Skeletal muscle cell (primary cell): ENCODE data around the gene TCF12.
"Not testable (repeated sequence)": the region's sequence is repeated elsewhere in the genome, so short reads cannot be mapped to it uniquely, and the experiment has no call there.

Experiments
- DNase-seq: peaks from one replicate; pipeline ENCODE4 v3.0.0-alpha.2; 2010; ENCODE audit warnings: low read depth
- H3K4me3 ChIP-seq: 2 replicates; pipeline ENCODE4 v1.5.1; 2011; ENCODE audit warnings: low read depth, mild to moderate bottlenecking, control low read depth, low read length, moderate library complexity

The TCF12 gene

DNA sequence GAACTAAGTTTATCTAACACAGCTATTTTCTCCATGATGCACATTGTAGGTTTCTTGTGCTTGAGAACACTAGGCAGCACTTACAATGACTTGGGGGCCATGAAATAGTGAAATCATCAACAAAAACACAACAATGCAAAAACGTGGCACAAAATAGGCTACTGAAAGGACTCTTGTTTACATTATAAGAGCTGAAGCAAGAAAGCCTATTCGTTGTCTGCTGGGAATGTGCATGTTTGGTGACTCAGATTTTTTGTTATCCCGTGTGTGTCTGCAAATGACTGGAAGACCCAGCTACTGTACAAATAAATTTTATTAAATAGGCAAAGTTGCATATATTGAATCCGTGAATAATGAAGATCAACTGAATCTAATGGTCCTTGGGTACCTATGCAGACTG, 85.0 kb downstream of the TCF12 start:
- H3K4me3 ChIP-seq: no peak overlapping the region
- peak; percentile 36 for DNase-seq

- DNase-seq: no peak
- H3K4me3 ChIP-seq: no peak overlapping the region
Measured at GRCh38 chr15:57005244-57005643, 86.8 kb downstream of the TCF12 start.

GRCh38 chr15:57007797-57008196, 89.4 kb downstream of the TCF12 start:
- not testable (repeated sequence) for H3K4me3 ChIP-seq, DNase-seq

DNA sequence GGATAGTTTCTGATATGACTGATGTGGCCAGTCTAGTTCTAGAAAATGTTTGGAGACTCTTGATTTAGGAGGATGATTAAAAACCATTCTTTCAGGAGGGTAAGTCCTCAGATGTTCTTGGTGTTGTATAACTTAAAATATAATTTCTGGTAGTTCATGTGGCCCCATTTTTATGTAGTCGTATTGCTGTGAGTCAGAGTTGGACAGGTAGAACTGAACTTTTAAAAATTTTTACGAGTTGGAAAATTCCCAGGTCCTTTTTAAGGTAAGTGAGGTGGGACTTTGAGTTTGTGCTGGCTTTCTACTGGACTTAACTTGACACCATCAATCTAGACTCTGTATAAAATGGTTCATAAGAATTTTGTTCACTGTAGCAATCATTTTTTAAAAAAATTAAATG, 92.3 kb downstream of the TCF12 start:
- DNase-seq: no peak
- H3K4me3 ChIP-seq: no peak overlapping the region

- DNase-seq: no peak
- H3K4me3 ChIP-seq: no peak overlapping the region
Measured at GRCh38 chr15:57012556-57012955, 94.1 kb downstream of the TCF12 start.

DNA sequence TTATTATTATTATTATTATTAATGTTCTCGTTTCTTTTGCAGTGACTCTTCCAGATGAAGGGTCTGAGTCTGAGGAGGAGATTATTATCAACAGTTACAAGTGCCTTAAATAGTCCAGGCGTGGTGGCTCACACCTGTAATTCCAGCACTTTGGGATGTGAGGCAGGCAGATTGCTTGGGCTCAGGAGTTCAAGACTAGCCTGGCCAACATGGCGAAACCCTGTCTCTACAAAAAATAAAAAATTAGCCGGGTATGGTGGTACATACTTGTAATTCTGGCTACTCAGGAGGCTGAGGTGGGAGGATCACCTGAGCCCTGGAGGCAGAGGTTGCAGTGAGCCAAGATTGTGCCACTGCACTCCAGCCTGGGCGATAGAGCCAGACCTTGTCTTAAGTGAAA, 96.5 kb downstream of the TCF12 start:
- not testable (repeated sequence) for H3K4me3 ChIP-seq, DNase-seq

DNA sequence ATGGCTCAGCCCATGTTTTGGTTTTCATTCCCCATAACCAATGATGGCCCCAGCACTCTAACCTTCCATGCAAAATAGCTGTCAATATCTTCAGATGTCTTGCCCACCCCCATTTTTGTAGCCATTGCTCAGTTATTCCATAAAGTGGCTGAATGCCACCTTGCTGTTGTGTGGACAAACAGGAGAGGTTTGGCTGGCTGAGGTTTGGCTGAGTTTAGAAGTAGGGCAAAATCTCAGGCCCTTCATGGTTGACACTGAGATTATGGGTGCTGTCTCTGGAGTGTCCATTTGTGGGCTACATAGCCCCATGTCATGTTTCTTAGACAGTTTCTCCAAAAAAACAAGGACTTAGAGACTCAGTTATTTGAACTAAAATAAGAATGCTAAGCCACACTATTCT, 96.9 kb downstream of the TCF12 start:
- DNase-seq: no peak
- H3K4me3 ChIP-seq: no peak overlapping the region

DNA sequence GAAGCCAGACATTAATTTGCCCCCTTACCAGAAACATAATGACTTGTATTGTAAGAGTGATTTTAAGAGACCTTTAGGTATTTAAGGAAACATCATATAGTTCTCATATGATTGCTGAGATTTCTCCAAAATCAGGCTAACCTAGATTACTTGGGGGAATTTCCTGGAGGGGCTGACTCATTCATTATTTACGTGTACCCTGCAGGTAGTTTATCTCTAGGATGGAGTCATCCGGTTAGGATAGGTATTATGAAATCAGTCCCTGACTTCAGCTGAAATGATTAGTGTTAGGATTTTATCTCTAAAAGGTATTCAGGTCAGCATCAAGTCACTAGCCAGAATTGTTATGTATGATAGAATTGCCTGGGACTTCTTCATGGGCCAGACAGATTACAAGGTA, 97.5 kb downstream of the TCF12 start:
- DNase-seq: no peak
- no peak overlapping the region for H3K4me3 ChIP-seq

GRCh38 chr15:57017024-57017423, 98.6 kb downstream of the TCF12 start:
- no peak for DNase-seq
- no peak overlapping the region for H3K4me3 ChIP-seq

GRCh38 chr15:57018151-57018550, 99.7 kb downstream of the TCF12 start:
- no peak for DNase-seq
- H3K4me3 ChIP-seq: no peak overlapping the region

DNA sequence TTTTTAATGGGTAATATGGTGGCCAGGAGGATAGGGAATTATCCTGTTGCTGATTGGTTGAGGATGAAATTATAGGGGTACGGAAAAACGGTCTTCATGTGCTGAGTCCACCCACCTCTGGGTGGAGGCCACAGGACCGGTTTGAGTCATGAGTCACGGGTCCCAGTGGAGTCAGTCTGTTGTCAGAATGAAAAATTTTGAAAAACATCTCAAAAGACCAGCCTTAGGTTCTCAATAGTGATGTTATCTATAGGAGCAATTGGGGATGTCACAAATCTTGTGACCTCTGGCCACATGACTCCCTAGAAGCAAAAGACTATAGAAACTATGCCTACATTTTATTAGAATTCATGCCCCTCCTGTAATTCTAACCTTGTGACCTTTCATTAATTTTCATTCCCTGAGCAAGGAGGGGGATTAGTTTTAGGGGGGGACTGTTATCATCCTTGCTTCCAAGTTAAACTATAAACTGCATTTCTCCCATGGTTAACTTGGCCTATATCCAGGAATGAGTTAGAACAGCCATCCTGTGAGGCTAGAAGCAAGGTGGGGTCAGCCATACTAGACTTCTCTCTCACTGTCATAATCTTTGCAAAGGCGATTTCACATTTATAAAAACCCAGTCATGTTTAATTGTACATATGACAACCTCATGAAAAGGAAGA, 101.2 kb downstream of the TCF12 start:
- H3K4me3 ChIP-seq: no peak overlapping the region
- no peak for DNase-seq

DNA sequence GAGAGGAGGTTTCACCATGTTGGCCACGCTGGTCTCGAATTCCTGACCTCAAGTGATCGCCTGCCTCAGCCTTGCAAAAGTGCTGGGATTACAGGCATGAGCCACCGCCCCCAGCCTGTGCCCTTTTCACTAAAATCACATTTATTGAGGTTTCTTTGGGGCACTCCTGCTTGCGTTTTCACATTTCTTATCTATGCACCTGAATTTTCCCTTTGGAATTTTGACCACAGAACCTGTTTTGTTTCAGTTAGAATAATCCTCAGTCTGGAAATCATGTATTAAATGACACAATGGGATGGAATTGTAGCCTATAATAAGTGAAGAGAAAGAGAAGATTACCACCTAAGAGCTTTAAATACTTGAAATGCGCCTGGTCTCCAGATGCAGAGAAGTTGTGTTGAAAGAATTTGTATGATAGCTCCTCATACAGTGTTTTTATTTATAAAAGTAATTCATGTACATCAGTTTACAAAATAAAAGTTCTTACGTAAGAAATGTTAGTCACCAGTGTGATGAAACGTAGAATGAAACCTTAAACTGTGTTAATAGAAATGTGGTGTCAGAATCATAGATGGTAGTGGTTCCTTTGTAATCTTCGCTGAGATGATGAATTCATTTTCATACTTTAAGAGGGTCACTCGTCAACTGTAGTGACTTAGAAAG, 107.0 kb downstream of the TCF12 start:
- DNase-seq: peak; percentile 28
- no peak overlapping the region for H3K4me3 ChIP-seq

DNA sequence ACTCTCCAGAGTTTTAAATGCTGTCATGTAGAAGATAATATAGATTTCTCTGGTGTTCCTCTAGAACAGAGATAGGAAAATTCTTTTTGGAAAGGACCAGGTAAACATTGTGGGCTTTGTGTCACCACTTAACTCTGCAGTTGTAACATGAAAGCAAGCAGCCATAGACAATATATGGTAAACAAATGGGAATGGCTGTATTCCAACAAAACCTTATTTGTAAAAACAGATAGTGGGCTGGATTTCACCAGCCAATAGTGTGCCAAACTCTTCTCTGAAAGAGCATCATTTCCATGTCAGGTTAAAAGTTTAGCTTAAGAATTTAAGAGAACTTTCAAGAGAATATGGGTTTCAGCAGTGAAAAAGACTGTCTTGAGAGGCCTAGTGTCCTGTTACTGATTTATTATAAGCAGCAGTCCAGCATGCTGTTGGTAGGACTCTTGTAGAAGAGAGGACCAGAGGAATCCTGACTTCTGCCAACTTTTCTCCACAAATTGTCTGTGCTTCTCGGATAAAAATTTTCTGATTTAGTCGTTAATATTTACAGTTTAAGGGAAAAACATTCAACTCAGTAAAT, 107.7 kb downstream of the TCF12 start:
- no peak for DNase-seq
- H3K4me3 ChIP-seq: no peak overlapping the region

DNA sequence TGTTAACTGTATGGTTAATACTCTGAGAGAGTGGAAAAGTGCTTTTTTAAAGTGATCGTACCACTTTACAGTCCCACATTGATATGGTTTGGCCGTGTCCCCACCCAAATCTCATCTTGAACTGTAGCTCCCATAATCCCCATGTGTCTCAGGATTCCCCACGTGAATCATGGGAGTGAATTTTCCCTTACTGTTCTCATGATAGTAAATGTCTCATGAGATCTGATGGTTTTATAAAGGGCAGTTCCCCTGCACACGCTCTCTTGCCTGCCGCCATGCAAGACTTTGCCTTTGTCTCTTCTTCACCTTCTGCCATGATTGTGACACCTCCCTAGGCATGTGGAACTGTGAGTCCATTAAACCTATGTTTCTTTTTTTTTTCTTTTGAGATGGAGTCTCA, 109.2 kb downstream of the TCF12 start:
- H3K4me3 ChIP-seq: no peak overlapping the region
- DNase-seq: no peak

- no peak overlapping the region for H3K4me3 ChIP-seq
- no peak for DNase-seq
Measured at GRCh38 chr15:57028176-57028575, 109.7 kb downstream of the TCF12 start.

- H3K4me3 ChIP-seq: no peak overlapping the region
- no peak for DNase-seq
Measured at GRCh38 chr15:57030011-57030410, 111.6 kb downstream of the TCF12 start.

DNA sequence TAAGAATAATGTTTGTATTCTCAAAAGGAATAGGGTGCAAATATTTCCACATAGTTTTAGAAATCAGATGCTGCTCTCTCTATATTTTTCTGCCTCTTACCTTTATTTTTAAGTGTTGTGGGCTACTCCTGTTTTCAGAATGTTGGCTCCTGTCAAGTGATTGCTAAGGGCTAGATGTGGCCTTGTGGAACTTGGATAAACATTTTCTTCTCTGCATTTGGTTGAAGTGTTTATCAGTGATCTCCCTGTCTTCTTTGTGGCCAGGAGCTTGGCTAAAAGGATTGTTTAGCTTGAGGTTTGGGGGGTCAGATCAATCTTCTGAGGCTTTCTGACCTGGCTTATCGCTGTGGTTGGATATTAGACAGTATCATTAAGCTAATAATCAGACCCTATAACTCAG, 112.6 kb downstream of the TCF12 start:
- no peak for DNase-seq
- no peak overlapping the region for H3K4me3 ChIP-seq

- DNase-seq: peak; percentile 28
- no peak overlapping the region for H3K4me3 ChIP-seq
Measured at GRCh38 chr15:57031605-57032004, 113.2 kb downstream of the TCF12 start.

GRCh38 chr15:57032338-57032737, 113.9 kb downstream of the TCF12 start:
- no peak overlapping the region for H3K4me3 ChIP-seq
- no peak for DNase-seq

GRCh38 chr15:57033715-57034439, 115.4 kb downstream of the TCF12 start:
- DNase-seq: no peak

More at GRCh38 chr15:57033715-57034439, 115.4 kb downstream of the TCF12 start:
- no peak overlapping the region for H3K4me3 ChIP-seq
